Stimulated activated CD8-positive, alpha-beta memory T cell treated with anti-CD3 and anti-CD28 coated beads, Interleukin-2, amount 100 ng/mL, for 48 hours (primary cell): ENCODE data around the gene VIL1.

Experiments
- DNase-seq, 2 donors: peaks; one replicate each; pipeline ENCODE4 v3.0.0-alpha.2; 2020; ENCODE audit warnings: low read depth in 2 of 2

The VIL1 gene

DNA sequence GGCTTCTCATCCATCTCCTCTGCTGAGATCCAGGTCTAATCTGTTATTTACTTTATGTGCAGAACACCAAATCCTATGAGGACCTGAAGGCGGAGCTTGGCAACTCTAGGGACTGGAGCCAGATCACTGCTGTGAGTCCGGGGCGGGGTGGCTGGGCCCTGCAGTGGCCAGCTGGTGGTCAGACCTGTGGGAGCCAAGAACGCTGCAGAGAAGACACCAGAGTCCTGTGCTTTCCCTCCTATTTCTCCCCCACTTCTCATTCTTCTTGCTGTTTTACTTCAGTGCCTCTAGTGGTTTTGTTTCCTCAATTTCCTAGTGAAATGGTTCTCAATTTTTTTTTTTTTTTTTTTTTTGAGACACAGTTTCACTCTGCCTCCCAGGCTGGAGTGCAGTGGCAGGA is 19.7 kb downstream of the VIL1 start:
- DNase-seq: no peak

DNA sequence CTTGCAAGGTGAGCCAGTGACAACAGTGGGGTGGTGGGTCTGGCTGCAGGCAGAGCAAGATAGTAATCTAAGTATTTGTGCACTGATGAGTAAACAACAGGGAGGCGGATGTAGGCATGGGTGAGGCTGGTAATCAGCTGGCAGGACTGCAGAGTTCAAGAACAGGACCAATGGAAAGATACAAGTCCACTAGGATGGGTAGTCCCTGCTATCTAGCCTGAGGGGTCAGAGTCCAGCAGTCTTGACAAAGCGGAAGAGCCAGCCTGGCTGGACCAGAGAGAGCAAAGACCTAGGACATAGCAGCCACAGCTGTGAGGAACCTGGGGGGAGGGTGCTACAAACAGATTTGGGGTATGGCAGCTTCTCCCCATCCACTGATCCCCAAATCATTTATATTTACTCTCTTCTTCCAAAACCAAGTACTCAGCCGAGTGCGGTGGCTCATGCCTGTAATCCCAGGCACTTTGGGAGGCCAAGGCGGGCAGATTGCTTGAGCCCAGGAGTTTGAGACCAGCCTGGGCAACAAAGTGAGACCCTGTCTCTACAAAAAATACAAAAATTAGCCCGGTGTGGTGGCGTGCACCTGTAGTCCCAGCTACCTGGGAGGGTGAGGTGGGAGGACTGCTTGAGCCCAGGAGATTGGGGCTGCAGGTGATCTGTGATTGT is 25.9 kb downstream of the VIL1 start:
- DNase-seq: no peak

DNA sequence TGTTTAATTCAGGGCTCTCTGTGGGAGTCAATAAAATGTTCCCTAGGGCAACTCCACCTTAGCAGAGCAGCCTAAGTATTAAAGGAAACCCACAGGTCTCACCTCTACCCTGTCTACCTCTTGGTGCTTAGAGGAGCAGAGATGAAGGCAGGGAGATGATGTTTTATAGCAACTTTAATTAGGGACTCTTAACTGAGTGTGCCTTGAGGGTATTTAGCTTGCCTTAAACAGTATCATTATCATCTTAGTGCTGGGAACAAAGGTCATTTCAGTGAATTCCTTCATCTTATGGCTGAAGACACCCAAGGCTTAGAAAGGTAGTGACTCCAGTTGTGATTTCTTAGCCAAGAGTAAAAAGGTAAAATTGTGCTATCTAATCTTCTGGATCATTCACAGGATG is 26.7 kb downstream of the VIL1 start:
- DNase-seq: no peak

DNA sequence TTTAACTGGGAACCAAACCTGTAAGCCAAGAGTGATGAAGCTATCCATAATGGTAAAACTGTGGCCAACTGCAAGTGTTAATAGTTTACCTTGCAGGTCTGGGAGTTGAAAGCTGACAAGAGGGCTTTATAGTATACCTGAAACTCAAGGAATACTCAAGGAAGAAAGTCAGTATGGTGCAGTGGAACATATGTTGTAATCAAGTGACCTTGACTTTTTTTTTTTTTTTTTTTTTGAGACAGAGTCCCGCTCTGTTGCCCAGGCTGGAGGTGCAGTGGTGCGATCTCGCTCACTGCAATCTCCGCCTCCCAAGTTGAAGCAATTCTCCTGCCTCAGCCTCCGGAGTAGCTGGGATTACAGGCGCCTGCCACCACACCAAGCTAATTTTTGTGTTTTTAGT is 27.6 kb downstream of the VIL1 start:
- no peak for DNase-seq

DNA sequence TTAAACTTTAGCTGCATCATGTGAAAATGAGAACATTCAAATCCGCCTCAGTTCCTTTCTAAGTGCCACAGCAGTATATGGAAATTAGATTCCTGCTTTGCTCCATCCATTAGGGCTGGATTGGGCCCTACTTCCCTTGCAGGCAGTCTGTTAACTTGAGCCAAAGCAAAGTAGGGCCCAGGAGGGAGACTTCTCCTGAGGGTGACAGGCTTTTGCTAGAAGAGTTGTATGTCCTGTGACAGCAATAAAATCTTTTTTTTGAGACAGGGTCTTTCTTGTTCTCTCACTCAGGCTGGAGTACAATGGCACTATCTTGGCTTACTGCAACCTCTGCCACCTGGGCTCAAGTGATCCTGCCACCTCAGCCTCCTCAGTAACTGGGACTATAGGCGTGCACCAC is 28.1 kb downstream of the VIL1 start:
- DNase-seq: no peak

DNA sequence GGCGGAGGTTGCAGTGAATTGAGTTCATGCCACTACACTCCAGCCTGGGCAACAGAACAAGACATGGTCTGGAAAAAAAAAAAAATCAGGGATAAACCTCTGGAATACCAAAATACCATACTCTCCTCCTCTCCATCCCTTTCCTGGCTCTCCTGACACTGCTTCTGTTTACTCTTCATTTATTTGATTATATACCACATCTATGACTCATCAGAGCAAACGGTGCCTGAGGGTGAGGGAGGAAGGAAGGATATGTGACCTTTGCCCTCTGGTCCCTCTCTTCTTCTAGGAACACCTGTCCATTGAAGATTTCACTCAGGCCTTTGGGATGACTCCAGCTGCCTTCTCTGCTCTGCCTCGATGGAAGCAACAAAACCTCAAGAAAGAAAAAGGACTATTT is 30.0 kb downstream of the VIL1 start:
- no peak for DNase-seq

DNA sequence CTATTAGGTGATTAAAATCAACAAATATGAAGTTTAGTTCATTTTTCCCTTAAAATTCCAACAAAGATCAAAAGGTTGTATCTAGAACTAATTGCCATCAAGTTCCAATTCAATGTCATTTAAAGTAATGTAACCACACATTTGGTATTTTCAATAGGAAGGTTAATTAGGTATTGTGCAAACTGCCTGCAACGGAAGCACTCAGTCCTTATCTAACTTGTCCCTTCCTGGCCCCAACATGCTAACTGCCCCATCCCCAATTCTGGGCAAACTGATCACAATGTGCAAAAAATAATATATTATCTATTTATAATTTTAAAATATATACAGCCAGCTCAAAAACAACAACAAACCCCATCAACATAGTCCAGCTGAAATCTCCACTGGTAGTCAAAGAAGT is 33.2 kb downstream of the VIL1 start:
- no peak for DNase-seq

DNA sequence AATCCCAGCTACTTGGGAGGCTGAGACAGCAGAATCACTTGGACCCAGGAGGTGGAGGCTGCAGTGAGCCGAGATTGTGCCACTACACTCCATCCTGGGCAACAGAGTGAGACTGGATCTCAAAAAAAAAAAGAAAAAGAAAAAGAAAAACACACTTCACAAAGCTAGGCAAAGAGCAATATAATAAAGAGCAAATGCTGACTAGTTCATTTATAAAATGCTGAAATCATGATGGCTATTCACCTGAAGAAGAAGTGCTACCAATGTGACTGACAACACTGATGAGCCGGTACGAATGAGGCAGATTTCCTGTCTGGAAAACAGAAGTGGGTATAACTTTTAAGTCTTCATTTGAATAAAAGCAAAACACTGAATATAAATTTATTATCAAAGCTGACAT is 37.9 kb downstream of the VIL1 start:
- DNase-seq: no peak

DNA sequence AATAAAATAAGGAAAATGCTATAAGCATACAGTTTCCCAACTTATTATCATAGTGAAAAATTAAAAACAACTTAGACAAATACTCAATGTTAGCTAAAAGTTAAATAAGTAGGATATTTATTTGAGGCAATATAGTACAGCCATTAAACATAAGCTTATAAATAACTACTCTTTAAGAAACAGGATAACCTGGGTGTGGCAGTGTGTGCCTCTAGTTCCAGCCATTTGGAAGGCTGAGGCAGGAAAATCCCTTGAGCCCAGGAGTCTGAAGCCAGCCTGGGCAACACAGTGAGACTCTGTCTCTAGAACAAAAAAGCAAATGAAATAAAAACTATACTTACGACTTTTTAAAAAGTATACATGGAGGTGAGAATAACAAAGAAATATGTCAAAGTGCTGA is 39.7 kb downstream of the VIL1 start:
- no peak for DNase-seq

DNA sequence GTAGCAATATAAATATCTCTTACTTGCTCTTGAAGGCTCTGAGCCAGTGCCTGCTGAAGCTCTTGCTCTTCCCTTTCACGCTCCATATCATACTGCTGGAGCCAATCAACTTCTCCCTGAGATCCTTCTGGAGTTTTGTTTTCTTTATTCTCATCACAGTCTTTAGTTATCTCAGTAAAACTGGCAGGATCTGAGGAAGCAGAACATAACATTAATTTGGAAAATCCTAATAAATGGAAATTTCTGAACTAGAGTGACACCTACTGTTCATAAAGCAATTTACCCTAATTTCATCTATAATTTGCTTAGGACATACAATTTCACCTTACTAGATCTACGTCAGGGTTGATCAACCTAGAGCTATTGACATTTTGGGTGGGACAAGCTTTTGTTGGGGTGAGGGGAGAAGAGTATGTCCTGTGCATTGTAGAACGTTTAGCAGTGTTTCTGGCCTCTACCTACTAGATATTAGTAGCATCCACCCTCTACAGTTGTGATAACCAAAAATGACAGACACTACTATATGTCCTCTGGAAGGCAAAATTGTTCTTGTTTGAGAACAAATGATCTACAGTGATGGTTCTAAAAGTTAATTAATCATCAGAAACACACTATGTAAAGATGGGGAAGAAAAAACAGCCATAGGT is 47.2 kb downstream of the VIL1 start:
- DNase-seq: no peak

DNA sequence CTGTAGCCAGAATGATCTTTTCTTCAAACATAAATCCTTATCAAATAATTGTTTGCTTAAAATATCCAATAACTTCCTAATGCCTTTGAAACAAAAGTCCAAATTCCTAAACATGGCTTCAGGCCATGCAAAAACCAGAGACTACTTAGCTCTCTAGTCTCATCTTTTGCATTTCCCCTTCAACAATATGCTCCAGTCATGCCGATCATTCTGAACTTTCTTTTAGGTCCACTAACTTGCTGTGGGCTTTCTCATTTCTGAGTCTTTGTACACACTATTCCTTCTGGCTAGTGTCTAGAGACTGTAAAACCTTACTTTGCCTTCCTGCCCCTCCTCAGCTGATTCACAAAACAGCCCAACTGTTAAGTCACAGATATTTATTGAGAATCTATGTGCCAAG is 51.5 kb downstream of the VIL1 start:
- no peak for DNase-seq

DNA sequence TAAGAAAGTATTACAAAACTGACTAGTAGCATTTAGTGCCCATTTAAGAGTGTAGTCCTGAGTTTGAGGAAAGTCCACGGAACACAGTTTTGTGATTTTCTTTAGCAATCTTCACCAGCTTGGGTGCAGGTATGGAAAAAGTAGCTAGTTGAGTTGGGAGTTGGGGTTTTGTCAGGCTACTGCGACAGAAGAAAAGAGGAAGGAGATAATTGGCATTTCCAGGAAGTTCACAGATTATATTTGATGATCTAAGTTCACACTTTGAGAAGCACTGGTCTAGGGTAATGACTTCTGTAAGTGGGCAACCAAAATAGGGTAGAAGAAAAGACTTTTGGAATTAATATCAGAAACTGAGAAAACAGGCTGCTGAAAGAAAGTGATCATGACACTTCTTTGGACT is 52.1 kb downstream of the VIL1 start:
- DNase-seq: no peak

DNA sequence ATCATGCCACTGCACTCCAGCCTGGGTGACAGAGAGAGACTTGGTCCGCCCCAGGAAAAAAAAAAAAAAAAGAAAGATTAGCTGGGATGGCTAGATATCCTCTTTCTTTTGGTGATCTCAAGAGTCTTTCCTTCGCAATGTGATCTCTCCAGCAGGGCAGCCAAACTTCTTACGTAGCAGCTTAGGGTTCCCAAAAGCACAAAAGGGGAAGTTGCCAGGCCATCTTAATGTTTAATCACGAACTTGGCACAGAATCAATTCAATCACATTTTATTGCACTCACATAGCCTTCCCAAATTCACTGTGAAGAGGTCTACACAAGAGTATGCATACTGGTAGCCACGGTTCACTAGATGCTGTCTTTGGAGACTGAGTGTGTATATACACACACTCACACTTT is 53.1 kb downstream of the VIL1 start:
- DNase-seq: no peak

DNA sequence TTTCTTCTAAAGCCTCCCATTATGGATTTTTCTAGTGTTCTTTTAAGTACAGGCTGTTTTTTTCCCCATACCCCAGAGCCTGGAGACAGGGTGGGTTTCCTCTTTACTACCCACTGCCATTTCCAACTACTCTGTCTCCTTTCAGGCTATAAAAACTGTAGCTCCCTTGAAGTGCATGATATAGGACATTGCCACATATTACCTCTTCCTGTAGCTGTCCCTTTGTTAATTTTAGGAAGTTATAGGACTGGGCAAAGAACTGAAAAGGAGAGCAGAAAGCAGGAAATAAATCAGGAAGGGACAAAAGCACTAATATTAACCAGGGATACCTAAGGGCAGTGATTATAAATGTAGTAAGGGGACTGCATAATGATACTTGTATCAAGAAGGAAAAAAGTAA is 54.1 kb downstream of the VIL1 start:
- DNase-seq: no peak

DNA sequence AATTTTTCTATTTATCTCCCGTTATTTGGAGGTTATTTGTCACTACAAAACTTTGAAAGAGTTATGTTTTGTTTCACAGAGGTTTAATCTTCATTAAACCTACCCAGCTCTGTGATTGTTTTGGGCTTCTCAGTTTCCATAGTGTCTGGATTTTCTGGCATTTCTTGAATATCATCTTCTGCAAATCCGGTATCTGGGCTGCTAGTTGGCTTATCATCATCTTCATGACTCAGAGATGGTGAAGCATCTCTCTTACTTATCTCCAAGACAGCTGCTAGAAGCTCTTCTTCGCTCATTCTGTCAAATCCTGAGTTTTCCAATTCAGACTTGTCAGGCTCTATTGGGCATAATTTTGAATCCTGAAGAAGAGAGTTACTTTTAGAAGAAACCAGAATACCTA is 55.6 kb downstream of the VIL1 start:
- DNase-seq: no peak

DNA sequence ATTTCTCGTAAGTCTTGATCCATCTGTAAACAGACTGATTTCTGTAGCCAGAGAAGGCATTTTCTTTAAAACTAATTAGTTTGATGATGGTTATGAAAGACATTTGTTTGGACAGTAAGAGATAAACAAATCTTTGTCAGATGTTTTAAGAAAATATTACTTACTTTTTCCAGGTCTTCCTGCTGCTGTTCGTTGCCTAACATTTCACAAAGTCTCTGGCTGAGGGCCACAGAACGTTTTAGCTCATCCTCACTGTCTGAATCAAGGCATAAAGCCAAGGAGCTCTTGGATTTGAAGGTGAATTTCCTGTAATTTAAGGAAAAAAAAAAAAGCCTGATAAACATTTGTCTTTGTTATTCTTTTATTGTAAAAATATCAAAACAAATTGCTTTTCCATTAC is 57.8 kb downstream of the VIL1 start:
- DNase-seq: no peak

DNA sequence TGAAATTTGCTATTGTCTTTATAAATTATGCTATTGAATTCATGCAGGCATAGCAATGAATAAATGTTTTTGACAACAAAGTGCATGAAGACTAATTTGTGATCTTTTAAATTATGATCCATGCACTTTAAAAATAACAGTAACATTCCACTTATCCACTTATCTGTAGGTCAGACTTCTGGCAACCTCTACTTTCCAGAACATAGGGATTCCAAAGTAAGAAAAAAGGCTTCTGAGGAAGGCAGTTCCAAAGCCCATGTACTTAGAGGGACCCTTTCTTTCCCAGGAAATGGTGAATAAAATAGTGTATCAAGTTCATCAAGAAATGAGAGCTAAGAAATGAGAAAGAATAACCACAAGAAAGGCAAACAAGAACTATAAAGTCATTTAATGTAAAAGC is 58.3 kb downstream of the VIL1 start:
- no peak for DNase-seq

DNA sequence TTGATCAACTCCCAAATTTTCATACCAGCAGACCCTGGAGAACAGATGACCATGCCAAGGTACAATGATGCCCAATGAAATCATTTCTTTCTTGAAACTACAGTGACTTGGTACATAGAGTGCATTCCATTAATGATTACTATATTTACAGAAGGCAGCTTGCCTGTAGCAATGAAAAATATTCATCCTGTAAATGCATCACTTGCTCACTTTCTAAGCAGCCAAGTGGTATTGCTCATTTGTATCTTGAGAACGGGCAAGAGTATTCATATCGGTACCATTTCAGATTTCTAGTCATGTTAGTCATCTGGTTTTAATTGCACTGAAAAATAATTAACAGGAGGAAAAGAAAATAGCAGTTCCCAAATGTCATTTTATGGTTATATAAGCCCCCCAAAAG is 59.6 kb downstream of the VIL1 start:
- DNase-seq: no peak

DNA sequence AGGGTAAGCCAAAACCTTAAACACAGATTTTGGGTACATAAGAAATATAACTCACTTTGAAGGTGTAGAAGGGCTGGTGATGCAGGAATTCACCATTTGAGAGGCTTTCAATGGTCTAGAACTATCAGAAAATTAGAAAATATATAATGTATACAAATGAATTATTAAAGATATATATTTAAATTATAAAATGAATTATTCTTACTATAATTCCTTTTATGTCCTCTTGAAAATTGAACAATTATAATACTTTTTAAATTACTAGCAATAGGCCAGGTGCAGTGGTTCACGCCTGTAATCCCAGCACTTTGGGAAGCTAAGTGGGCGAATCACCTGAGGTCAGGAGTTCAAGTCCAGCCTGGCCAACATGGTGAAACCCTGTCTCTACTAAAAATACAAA is 60.7 kb downstream of the VIL1 start:
- no peak for DNase-seq

DNA sequence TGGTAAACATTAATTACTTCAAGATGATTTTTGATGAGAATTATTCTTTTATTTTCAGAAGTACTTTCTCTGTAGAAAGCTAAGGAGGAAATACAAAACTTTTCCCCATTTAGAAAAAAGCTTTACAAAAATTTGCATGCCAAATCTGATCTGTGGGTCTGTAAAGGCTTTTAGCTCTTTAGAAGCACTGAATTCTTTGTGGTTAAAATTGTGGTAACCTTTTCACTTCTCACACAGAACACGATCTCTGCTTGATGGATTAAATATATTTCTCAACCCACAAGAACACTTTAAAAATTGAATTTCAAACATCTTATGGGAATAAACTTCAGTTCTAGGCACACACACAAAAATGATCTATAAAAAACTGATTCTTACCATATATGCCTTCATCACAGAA is 63.7 kb downstream of the VIL1 start:
- no peak for DNase-seq

DNA sequence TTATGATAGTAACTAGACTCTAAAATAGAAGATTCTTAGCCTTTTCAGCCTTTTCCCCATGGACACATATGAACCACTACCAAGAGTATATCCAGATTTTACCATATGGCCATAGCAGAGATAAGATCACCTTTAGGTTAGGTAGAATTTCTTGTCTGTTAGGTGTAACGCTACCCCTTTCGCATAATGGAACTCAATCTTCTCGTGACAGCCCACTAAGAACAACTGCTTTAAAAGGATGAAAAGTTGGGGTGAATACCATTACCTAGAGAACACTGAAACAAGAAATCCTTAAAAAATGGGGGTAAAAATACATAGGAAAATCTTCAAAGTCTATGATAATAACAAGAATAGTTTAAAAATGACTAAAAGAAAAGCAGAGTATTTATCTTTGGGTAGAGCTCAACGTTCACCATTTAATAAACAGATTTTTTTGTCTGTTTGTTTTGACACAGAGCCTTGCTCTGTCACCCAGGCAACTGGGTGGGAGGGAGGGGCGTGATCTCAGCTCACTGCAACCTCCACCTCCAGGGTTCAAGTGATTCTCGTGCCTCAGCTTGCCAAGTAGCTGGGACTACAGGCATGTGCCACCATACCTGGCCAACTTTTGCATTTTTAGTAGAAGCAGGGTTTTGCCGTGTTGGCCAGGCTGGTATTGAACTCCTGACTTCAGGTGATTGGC is 67.2 kb downstream of the VIL1 start:
- DNase-seq: no peak

DNA sequence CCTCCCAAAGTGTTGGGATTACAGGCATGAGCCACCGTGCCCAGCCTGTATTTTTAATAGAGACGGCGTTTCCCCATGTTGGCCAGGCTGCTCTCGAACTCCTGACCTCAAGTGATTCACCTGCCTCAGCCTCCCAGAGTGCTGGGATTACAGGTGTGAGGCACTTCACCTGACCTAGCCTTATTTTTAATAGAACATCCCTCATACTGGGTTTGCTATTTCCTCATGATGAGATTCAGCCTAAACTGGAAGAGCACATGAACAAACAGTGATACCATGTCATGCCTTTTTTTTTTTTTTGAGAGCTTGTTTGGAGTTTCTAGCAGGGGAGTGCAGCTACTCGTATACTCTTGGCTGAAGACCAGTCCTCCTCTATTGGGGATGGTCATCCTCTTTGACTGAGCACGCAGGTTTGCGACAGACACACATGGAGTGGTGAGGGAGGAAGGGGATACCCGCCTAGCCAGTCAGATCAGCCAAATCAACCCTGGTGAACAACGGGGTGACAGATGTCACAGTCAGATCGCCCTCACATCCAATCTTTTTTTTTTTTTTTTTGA is 81.7 kb downstream of the VIL1 start:
- DNase-seq: no peak

DNA sequence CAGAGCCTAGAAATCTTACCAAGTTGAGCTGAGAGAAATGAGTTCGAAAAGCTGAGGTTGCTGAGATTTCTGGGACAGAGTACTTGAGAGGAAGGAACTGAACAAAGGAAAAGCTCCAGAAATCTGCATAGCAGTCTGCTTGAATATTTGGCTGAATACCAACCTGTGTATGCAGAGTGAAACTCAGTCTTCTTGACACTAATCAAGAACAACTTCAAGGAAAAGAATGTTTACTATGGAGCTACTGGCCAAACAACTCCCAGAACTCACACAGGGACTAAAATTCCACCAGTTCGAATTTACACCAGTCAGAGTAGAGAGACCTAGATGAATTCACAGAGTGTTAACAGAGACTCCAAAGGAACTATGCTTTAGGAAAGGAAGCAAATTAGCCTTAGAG is 82.7 kb downstream of the VIL1 start:
- no peak for DNase-seq
